Effector CD8-positive, alpha-beta T cell (primary cell): Measurements from ENCODE around the gene ZC3H18.
"Not testable (repeated sequence)": the region's sequence is repeated elsewhere in the genome, so short reads cannot be mapped to it uniquely, and the experiment has no call there.

Experiments
- DNase-seq: peaks from one replicate; lab custom pipeline; 2025; lab: John Stamatoyannopoulos, UW

ZC3H18 gene

DNA sequence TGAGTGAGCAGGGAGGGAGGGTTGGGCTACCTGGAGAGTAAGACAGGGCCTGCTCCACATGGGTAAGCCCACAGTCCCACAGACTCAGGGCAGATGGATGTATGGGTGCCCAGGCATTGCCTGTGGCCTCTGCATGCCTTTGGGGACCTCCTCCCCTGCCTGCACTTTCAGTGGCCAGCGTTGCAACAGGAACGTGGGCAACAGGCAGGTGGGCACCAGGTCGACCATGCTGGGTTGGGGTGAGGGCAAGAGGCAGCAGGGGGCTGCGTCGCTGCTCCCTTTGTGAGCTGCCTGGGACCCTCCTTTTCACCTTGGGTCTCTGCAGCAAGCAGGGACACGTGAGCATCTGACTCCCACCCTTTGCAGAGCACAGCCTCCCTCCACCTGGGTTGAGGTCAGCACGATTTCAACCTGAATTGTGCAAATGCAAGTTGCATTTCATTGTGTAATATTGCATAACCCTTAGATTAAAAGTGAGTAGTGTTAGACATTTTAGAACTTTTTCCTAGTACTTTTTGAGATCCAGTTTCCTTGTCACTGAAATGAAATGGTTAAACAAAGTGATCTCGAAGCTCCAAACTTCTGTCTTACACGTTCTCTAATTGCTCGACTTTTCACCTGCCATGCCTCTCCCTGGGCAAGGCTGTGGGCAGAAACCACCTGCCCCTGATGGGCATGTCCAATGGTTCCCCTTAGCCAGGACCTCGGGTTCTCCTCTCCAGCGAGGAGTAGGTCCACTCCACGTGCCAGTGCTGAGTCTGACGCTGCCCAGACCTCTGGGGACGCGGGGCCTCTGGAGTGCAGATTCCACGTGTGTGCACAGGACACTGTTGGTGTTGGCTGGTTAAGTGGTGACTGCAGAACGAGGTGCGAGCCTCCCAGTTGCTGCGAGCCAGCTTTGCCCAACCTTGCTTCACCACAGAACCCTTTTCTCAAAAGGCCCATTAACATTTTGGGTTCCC, 35.3 kb downstream of the ZC3H18 start:
- no peak for DNase-seq

DNA sequence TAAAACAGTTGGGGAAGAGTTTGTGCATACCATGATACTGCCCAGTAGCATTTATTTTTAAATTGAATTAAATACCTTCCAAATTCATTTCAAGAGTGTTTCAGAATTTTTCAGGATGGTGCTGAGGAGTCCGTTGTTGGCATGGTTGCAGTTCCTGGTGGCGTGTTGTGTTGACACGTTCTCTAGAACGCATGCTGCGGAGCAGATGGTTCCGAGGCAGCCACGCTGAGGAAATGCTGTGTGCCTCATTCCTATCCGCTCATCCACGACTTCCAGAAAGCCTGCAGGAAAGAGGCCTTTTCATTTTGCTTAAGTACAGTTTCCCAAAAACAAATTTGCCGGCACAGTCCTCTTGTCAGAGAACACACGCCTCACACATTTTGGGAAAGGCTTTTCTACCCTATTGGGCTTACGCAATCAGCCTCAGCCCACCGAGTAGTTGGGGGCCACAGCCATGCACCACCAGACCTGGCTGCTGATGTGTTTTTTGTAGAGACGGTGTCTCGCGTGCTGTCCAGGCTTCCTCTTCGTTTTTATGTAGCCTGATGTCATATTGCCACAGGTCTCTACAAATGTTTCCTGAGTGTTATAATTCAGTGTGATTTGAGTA, 36.0 kb downstream of the ZC3H18 start:
- no peak for DNase-seq

DNA sequence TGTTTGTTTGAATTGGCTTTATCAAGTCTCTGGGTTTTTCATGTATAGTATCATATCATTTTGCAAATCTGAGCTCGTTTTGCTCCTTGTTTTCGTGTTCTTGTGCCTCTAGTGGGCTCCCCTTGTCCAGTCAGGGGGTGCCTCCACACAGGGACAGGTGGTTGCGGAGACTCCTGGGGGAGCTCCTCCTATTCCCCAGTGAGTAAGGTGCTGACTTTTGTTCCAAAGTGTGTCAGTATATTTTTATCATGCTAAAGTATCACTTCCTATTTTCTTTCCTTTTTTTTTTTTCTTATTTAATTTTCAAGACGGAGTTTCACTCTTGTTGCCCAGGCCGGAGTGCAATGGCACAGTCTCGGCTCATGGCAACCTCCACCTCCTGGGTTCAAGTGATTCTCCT, 37.9 kb downstream of the ZC3H18 start:
- DNase-seq, result no peak

DNA sequence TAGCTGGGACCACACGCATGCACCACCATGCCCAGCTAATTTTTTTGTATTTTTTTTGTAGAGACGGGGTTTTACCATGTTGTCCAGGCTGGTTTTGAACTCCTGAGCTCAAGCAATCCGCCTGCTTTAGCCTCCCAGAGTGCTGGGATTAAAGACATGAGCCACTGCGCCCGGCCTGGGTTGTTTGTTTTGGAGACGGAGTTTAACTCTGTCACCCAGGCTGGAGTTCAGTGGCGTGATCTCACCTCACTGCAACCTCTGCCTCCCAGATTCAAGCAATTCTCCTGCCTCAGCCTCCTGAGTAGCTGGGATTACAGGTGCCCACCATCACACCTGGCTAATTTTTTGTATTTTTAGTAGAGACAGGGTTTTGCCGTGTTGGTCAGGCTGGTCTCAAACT, 39.2 kb downstream of the ZC3H18 start:
- not testable (repeated sequence) for DNase-seq

DNA sequence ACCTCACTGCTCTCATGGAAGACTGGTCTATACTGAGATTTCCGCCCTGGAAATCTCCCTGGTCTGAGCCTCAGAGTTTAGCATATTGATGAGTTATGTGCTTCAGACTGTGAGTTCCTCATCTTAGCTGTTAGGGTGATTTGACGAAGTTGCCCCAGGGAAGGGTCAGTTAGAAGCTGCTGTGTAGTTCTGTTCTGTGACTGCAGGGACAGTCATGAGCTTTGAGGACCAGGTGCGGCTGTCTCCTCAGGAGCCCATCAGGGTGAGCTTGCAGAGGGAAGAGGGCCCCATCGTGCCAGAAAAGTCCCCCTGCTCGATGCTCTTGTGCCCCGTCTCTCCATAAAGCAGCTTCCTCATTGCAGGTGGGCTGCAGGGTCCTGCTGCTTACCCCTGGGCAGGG, 39.9 kb downstream of the ZC3H18 start:
- no peak for DNase-seq

DNA sequence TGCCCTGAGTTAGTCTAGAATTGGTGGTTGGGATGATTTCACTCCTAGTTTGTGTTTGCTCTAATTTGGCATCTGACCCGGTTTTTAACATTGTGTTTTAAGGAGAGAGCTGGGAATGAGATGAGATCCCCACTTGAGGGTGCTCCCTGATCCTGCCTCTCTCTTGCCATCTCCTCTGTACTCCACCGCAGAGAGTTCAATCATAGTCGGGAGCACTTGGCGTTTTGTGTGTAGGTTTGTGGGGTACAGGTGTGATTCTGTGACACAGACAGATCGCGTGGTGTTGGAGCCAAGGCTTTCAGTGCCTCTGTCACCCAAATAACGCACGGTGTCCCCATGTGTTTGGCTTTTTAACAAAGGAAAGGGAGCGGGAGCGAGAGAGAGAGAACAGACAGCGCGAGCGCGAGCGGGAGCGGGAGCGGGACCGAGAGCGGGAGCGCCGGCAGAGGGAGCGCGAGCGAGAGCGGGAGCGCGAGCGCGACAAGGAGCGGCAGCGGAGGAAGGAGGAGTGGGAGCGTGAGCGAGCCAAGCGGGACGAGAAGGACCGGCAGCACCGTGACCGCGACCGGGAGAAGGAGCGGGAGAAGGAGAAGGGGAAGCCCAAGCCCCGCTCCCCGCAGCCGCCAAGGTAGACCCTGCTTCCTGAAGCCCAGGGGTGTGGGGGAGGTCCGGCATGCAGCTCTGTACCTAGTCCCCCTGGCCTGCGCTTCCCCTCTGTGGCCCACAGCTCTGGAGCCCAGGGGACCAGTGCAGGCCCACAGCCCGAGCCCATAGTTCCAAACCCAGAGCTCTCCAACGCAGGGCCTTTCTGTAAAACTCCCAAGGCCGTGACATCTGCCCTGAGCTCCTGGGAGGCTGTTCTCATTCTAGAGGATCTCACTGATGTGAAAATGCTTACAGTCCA, 41.0 kb downstream of the ZC3H18 start:
- DNase-seq, result no peak

DNA sequence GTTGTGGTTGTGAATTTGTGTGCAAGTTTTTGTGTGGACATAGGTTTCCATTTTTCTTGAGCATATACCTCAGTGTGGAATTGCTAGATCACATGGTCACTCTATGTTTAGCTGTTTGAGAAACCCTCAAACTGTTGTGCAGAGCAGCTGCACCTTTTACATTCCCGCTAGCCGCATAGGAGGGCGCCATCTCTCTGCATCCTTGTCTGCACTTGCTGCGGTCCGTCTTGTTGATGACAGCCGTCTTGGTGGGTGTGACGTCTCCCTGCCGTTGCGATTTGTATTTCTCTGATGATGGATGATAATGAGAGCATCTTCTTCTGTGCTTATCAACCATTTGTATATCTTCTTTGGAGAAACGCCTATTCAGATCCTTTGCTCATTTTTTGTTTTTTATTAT, 43.1 kb downstream of the ZC3H18 start:
- no peak for DNase-seq

DNA sequence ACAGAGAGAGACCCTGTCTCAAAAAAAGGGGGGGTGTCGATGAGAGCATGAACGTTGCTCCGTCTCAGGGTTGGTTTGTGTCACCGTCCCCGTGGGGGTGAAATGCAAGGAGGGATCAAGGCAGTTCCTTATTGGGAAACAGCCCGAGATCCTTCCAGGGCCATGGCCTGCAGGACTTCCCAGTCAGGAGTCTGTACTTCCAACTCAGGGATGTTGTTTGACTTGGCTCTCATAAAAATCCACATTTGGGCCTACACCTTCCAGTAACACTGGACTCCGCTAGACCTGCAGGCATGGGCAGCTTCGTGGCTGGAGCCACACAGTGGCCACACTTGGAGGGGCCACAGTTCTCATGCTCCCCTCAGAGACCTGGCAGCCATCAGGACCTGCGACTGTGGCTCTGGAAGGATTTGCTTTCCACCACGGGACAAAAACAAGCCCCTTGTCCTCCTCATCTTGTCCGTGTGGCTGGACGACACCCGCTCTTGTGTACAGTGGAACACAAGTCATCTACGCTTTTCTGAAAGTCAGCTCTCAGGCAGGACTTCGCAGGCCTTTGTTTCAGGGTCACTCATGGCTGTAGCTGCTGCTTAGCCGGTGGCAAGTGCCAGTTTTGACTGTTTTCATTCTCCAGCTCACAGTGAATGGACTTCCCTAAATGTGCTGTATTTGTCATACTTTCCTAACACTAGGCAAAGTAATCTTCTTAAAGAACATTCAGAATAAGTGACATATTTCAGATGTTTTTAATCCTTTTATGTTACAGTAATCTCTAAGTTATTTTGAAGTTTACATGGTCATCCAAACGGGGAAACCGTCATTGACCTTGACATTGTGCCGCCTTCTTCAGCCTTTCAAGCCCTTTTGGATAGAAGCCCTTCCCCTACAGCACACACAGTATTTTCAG, 44.0 kb downstream of the ZC3H18 start:
- no peak for DNase-seq

DNA sequence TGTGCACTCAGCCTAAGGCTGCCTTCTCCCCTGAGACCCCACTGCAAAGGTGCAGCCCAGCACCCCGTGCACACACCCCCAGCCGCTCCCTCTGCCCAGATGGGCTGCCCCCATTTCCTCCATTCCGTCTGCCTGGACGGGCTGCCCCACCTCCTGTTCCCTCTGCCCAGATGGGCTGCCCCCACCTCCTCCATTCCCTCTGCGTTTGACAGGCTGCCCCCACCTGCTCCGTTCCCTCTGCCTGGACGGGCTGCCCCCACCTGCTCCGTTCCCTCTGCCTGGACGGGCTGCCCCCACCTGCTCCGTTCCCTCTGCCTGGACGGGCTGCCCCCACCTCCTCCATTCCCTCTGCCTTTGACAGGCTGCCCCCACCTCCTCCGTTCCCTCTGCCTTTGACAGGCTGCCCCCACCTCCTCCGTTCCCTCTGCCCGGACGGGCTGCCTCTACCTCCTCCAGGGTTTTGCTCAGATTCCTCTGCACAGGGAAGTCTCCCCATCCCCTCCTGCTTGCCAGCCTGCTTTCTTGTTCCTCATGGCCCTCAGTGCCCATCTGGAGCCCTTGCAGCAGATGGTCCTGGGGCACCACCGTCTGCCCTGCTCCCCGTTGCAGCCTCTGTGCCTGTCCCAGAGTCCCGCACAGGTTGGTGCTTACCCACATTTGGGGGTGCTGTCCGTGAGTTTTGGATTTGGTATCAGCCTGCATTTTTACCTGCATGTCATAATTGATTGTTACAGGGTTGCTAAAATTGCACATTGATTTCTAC, 44.8 kb downstream of the ZC3H18 start:
- no peak for DNase-seq

DNA sequence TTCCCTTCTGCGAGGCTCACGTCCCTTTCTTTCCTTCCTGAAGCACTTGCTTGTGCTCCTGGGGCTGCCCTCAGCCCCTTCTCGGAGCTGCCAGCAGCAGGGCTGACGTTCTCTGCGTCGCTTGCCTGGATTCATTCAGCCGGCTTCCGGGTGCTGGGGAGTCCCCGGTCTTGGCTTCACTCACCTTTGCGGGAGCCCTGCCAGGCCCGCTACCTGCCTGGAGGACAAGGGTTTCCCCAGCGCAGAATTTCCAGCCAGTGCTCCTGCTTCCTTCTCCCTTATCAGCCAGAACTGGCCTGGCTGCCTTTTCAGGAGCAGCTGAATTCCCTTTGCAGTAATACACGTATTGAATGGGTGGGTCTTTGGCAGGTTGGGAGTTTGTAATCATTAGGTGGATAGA, 46.1 kb downstream of the ZC3H18 start:
- DNase-seq, result no peak

DNA sequence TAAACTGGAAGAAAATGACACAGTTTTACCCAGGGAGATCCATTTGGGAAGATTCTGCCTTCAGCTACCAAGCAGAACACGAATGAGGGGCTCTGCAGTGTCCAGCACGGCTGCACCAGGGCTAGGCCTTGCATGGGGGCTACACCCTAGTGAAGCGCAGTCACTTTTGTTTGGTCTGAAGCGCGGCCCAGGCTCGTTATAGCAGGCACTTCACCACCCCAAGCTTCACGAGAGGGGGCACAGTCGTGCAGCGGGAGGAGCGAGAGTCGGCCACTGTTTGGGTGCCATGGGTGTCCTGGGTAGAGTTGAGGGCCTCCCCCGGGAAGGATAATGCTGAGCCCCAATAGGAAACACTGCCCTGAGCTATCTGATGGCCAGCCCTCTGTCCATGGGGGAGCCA, 46.5 kb downstream of the ZC3H18 start:
- DNase-seq, result no peak

DNA sequence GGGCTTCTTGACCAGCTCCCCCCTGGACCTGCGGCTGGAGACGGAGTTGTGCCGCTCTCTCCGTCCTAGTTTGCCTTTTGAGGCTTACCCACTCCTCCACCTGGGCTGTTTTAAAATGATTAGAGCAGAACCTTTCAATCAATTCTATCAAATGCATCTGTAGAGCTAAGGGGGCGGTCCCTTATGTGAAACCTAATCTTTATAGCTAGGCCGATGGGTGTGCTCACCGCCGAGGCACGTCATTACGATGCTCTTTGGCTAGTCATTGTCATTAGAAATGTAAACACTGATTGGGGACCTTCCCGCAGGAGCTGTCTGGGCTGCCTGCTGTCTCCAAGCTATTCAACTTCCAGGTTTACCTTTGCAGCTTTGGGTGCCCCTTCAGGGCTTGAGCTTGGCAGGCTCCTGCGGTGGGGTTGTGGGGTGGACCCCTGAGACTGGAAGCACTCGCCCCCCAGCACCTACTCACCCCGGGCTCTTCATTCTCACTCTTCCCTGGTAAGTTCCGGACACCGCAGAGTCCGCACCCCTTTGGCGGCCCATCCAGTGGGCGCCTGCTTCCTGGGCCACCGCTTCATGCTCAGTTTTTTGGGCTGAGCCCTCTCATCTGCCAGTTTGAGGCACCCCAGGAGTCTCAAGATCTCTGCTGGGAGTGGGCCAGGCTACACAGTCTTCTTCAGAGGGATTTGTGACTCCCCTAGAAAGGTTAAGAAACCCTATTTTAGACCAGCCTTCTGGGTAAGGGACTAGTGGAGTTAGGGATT, 47.2 kb downstream of the ZC3H18 start:
- DNase-seq, result no peak

DNA sequence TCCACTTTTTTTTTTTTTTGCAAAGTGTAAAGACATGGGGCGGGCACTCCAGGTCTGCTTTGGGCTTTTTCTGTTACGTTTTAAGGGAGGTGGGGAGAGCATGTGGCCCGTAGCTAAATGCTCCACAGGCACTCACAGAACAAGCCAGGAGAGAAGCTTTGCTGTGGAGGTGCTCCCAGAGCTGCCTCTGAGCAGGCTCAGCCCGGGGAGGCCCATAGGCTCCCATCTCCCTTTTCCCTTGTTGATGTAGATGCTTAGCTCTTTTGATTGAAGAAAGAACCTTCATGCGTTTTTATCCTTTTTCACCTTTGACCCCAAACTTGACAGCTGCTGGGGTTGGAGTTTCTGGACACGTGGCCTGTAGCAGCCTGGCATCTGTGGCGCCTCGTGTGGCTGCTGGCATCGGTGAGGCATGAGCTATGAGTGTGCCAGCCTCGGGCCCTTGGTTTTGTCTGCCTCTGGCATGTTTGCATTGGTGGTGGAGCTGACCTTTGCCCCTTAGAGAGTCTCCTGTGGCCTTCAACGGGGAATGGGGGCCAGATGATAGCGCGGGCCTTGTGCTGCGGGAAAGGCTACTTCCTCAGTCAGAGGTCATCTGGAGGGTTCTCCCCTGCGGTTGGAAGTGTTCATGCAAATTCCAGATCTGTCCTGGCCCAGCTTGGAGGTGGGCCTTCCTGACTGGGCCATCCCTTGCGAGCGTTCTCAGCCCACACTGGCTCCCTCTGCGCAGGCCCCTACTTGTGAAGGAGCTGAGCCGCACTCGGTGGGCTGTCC, 48.2 kb downstream of the ZC3H18 start:
- no peak for DNase-seq

DNA sequence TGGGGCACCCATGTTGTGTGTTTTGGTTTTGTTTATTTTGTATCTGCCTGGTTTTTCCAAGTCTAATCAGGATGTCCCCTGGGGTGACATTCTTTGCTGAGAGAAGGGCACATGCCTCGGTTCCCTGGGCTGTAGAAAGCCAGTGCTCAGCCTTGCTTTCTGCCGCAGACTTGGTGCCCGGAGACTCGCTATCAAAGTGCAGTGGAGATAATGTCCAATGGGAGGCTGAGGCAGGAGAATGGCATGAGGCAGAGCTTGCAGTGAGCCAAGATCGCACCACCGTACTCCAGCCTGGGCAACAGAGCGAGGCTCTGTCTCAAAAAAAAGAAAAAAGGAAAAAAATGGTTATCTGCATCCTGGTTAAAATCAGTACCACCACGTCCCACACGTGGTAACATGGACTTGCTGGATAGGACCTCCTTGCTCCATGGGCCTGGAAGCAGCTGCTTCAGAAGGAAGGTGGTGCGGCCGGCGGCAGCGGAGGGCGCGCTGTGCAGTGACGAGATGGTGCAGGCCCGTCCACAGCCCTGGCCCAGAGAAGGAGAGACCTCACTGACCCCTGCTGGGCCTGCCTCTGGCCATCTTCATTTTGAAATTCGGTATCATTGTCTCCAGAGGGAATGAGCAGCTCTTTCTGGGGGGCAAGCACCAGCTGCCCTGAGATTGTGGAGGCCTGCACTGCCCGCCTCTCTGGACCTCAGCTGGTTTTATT, 48.9 kb downstream of the ZC3H18 start:
- DNase-seq, result no peak

DNA sequence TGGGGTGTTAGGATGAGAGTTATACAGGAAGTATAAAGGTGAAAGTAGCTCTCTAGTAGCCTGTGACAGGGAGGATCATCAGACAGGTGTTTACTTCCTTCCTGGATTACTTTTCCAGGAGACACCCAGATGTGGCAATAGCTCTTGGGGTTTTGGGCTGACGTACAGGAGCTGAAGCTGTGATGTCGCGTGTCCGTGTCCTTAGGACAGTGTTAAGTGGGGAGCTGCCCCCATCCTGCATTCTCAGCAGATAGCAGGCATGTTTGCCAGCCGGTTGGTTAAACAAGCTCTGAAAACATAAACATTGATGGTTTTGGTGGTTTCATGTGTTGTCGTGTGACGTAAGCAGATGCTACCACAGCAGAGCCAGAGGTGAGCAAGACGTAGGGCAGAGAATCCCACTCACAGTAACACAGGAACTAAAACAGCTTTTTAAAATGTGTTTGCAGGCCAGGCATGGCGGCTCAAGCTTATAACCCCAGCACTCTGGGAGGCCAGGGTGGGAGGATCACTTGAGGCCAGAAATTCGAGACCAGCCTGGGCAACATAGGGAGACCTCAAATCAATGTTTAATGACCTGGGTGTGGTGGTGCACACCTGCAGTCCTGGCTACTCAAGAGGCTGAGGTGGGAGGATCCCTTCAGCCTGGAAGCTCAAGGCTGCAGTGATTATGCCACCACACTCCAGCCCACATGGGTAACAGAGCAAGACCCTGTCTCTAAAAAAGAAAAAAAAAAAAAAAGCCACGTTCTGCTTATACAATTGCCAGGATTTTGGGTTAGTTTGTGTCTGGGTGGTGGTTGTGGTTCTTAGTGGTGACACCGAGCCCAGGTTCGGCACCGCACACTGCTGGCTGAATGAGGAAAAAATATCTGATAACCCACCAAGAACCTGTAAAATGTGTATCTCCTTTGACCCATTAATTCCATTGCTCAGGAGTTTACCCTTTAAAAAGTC, 49.9 kb downstream of the ZC3H18 start:
- peak; percentile 37 for DNase-seq

DNA sequence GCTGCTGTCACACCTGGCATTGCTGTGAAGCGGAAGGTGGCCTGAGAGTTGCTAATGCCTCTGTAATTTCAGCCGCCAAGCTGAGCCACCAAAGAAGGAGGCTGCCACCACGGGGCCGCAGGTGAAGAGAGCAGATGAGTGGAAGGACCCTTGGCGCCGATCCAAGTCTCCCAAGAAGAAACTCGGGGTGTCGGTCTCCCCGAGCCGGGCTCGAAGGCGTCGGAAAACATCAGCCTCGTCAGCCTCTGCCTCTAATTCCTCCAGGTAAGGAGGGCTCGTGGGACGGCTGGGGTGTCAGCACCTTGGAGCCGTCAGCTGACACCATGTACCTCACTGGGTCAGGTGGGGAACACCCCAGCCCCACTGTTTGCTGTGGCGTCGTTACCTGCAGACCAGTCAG, 51.9 kb downstream of the ZC3H18 start:
- no peak for DNase-seq

DNA sequence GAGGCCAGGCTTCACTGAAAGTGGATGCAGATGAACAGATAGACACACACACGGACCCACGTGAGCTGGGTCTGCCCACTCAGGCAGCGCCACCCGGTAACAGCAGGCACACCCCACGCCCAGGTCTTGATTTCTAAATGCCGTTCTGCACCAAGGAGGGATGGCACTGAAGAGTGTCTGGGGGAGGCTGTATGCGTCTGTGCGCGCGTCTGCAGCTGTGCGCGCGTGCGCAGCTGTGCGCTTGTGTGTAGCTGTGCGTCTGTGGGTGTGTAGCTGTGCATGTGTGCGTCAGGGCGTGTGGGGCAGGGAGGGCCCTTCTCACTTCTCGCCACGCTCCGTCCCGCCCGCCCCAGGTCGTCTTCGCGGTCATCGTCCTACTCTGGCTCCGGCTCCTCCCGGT, 52.7 kb downstream of the ZC3H18 start:
- DNase-seq, result no peak
